PC-9 (cell line): Measurements from ENCODE around the gene C12orf60.

ENCODE experiments used
- CTCF ChIP-seq: fragments of 200-600 bp; sonication (generic); conservative IDR thresholded peaks from 2 replicates; pipeline ENCODE4 v1.6.1; 2017; ENCODE audit warnings: mixed run types, antibody characterized with exemption, mild to moderate bottlenecking, moderate library complexity
- EZH2 ChIP-seq: fragments of 200-600 bp; sonication (generic); IDR thresholded peaks from 2 replicates; pipeline ENCODE4 v1.8.0; 2017; ENCODE audit warnings: antibody characterized with exemption, low read depth

- TF ChIP-seq CTCF (no peak), EZH2 (no peak)
Observed at GRCh38 chr12:14803011-14803829, at the start of gene C12orf60, which contains the start of gene WBP11.
